Uterus (tissue), 4 donors: ENCODE data around the gene DGKI. TPM values are rescaled to one million over a fixed set of nuclear protein-coding genes. Genes with fewer than 3 reads are reported as not detected.
"Not testable (repeated sequence)": the region's sequence is repeated elsewhere in the genome, so short reads cannot be mapped to it uniquely, and the experiment has no call there.

Source experiments
- DNase-seq, 2 donors: peaks; one replicate each; pipeline ENCODE4 v3.0.0-alpha.2; 2019 to 2020
- H3K27ac ChIP-seq, 2 donors: fragments of 200-600 bp; sonication (generic); 1 replicate in 1 of 2; 2 replicates in 1 of 2; pipeline ENCODE4 v1.5.1; 2016 to 2018
- H3K27me3 ChIP-seq, 2 donors: fragments of 200-600 bp; sonication (generic); one replicate each; pipeline ENCODE4 v1.5.1; 2018 to 2019; ENCODE audit warnings: control low read depth in 1 of 2
- H3K36me3 ChIP-seq, 2 donors: fragments of 200-600 bp; sonication (generic); one replicate each; pipeline ENCODE4 v1.5.1; 2019; ENCODE audit warnings: control low read depth in 1 of 2
- H3K4me1 ChIP-seq, 2 donors: fragments of 200-600 bp; sonication (generic); one replicate each; pipeline ENCODE4 v1.5.1; 2018 to 2019; ENCODE audit warnings: control low read depth in 1 of 2
- H3K4me3 ChIP-seq, 2 donors: fragments of 200-600 bp; sonication (generic); 1 replicate in 1 of 2; 2 replicates in 1 of 2; pipeline ENCODE4 v1.5.1; 2018 to 2019; ENCODE audit warnings: mild to moderate bottlenecking in 1 of 2
- H3K9me3 ChIP-seq, 2 donors: fragments of 200-600 bp; sonication (generic); one replicate each; pipeline ENCODE4 v1.5.1; 2019; ENCODE audit warnings: control low read depth in 1 of 2
- CTCF ChIP-seq, 4 experiments: fragments of 200-600 bp in 2 of 4; fragments of 450-650 bp in 2 of 4; sonication (generic) in 2 of 4; IDR thresholded peaks; one replicate each; pipeline ENCODE4 v1.5.1; 2016 to 2019; ENCODE audit warnings: antibody characterized with exemption in 4 of 4, mild to moderate bottlenecking in 2 of 4, moderate library complexity in 1 of 4
- POLR2A ChIP-seq, 2 donors: fragments of 450-650 bp; IDR thresholded peaks; one replicate each; pipeline ENCODE4 v1.6.1; 2016; ENCODE audit warnings: antibody characterized with exemption in 2 of 2, mild to moderate bottlenecking in 1 of 2, moderate library complexity in 1 of 2
- intact Hi-C: fragments of 100-400 bp; cut with DNase I; formaldehyde crosslinking; loops from one replicate; pipeline ENCODE4 v1.15.1; 2023; ENCODE audit warnings: low total_unique reads
- total RNA-seq, 4 donors: library from RNA; depleted of rRNA in 3 of 4; stranded (reverse); fragments of >200 nt in 3 of 4; gene quantifications; one replicate each; pipeline versions ENCODE4 v1.1.0 to v1.2.4, GENCODE V29; 2014 to 2023
- donor health status: DM: yes; HTN: yes; CAD: no.

DGKI gene
- total RNA-seq, 4 donors from 2014 or later: 1.0 to 8.5 (median 4.1) TPM

GRCh38 chr7:137458399-137458798, 388.4 kb downstream of the DGKI start:
- TF ChIP-seq CTCF (IDR thresholded peaks at IDR 0.05) (no peak), POLR2A (IDR thresholded peaks at IDR 0.05) (no peak)

GRCh38 chr7:137454767-137455166, 392.0 kb downstream of the DGKI start:
- Histone ChIP-seq H3K4me1 (no peaks in the 10 kb centered on the region), H3K4me3 (no peak overlapping the region), H3K27ac (peak overlapping the region; percentile 69 to 70), H3K27me3 (no peaks in the 10 kb centered on the region), H3K9me3 (no peaks in the 10 kb centered on the region), H3K36me3 (no peaks in the 10 kb centered on the region)
- peak; percentile 62 to 77 for DNase-seq
- TF ChIP-seq CTCF (IDR thresholded peaks at IDR 0.05) (no peak), POLR2A (IDR thresholded peaks at IDR 0.05) (no peak)
- intact Hi-C loops: no loop called here

More at GRCh38 chr7:137458399-137458798, 388.4 kb downstream of the DGKI start:
- H3K9me3 ChIP-seq: no peaks in the 10 kb centered on the region
- no peak for DNase-seq
- H3K27ac ChIP-seq: no peak overlapping the region
- H3K27me3 ChIP-seq: no peaks in the 10 kb centered on the region
- no peaks in the 10 kb centered on the region for H3K36me3 ChIP-seq
- intact Hi-C loops: no loop called here
- no peaks in the 10 kb centered on the region for H3K4me1 ChIP-seq
- no peak overlapping the region for H3K4me3 ChIP-seq

GRCh38 chr7:137454246-137454724, 392.5 kb downstream of the DGKI start:
- Histone ChIP-seq H3K27me3 (no peaks in the 10 kb centered on the region), H3K9me3 (no peaks in the 10 kb centered on the region), H3K27ac (peak overlapping the region; percentile 69 to 70), H3K4me3 (no peak overlapping the region), H3K4me1 (no peaks in the 10 kb centered on the region), H3K36me3 (no peaks in the 10 kb centered on the region)
- TF ChIP-seq POLR2A (IDR thresholded peaks at IDR 0.05) (no peak), CTCF (IDR thresholded peaks at IDR 0.05) (peak; percentile 47 to 70 (median 57))
- DNase-seq: no peak
- intact Hi-C loops: no loop called here

GRCh38 chr7:137453356-137453755, 393.4 kb downstream of the DGKI start:
- no peaks in the 10 kb centered on the region for H3K9me3 ChIP-seq
- H3K36me3 ChIP-seq: no peaks in the 10 kb centered on the region
- H3K27me3 ChIP-seq: no peaks in the 10 kb centered on the region
- no peak overlapping the region for H3K4me3 ChIP-seq
- no peak for TF ChIP-seq POLR2A (IDR thresholded peaks at IDR 0.05)
- no peak for TF ChIP-seq CTCF (IDR thresholded peaks at IDR 0.05)
- H3K27ac ChIP-seq: no peak overlapping the region
- H3K4me1 ChIP-seq: no peaks in the 10 kb centered on the region
- DNase-seq: no peak
- intact Hi-C loops: no loop called here

GRCh38 chr7:137449016-137449415, 397.8 kb downstream of the DGKI start:
- Histone ChIP-seq H3K9me3 (no peaks in the 10 kb centered on the region), H3K27me3 (no peaks in the 10 kb centered on the region), H3K27ac (no peak overlapping the region), H3K4me1 (no peaks in the 10 kb centered on the region), H3K36me3 (no peaks in the 10 kb centered on the region), H3K4me3 (no peak overlapping the region)
- intact Hi-C loops: no loop called here
- no peak for DNase-seq
- TF ChIP-seq CTCF (IDR thresholded peaks at IDR 0.05) (no peak), POLR2A (IDR thresholded peaks at IDR 0.05) (no peak)

GRCh38 chr7:137448572-137448971, 398.2 kb downstream of the DGKI start:
- H3K27me3 ChIP-seq, H3K4me3 ChIP-seq, H3K4me1 ChIP-seq, H3K27ac ChIP-seq, DNase-seq, intact Hi-C loops, H3K9me3 ChIP-seq, H3K36me3 ChIP-seq: not testable (repeated sequence)
